ENCODE measurements around the gene CFLAR. TPM values are rescaled to one million over a fixed set of nuclear protein-coding genes. Genes with fewer than 3 reads are reported as not detected.

Gene CFLAR
- total and polyA plus RNA-seq, 9 of the 15 experiments (the other 6 are each of a cell fraction or from before 2014, with no cell fraction given), result 27.5 to 102 (median 54.0) TPM

DNA sequence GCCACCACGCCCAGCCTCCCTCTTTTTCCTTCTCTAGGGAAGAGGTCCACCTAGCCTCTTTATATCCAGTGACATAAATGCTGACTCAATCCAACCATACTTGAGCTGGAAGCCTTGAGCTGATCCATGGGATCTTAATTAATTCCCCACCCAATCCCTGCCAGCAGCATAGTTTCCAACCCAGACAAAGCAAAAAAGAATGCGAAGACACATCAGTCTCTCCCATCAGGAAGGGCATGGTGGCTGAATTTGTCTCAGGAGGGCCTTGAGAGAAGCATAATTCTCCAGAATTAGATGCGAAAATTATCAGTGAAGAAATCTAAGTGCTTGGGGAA, 89.5 kb downstream of the CFLAR start (continued):
- TF ChIP-seq, protein P1, sequence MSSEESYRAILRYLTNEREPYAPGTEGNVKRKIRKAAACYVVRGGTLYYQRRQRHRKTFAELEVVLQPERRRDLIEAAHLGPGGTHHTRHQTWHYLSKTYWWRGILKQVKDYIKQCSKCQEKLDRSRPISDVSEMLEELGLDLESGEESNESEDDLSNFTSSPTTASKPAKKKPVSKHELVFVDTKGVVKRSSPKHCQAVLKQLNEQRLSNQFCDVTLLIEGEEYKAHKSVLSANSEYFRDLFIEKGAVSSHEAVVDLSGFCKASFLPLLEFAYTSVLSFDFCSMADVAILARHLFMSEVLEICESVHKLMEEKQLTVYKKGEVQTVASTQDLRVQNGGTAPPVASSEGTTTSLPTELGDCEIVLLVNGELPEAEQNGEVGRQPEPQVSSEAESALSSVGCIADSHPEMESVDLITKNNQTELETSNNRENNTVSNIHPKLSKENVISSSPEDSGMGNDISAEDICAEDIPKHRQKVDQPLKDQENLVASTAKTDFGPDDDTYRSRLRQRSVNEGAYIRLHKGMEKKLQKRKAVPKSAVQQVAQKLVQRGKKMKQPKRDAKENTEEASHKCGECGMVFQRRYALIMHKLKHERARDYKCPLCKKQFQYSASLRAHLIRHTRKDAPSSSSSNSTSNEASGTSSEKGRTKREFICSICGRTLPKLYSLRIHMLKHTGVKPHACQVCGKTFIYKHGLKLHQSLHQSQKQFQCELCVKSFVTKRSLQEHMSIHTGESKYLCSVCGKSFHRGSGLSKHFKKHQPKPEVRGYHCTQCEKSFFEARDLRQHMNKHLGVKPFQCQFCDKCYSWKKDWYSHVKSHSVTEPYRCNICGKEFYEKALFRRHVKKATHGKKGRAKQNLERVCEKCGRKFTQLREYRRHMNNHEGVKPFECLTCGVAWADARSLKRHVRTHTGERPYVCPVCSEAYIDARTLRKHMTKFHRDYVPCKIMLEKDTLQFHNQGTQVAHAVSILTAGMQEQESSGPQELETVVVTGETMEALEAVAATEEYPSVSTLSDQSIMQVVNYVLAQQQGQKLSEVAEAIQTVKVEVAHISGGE (CRISPR knock-in tag; IDR thresholded peaks at IDR 0.05), result no peak
- TF ChIP-seq KLF13 (tag; IDR thresholded peaks at IDR 0.05; ENCODE audit: borderline replicate concordance, low read depth) (no peak), HMGN3 (IDR thresholded peaks at IDR 0.05; ENCODE audit: borderline replicate concordance, extremely low read depth, insufficient read length, low read depth, low read length) (no peak), PRMT5 (CRISPR knock-in tag; IDR thresholded peaks at IDR 0.05) (no peak), PHB (CRISPR knock-in tag; IDR thresholded peaks at IDR 0.05) (no peak), MYC (IDR thresholded peaks at IDR 0.05; ENCODE audit: low read depth, low read length) (no peak), MYC (CRISPR knock-in tag; IDR thresholded peaks at IDR 0.05; ENCODE audit: borderline replicate concordance, low read depth) (no peak), RNF2 (IDR thresholded peaks at IDR 0.05) (no peak), IRF9 (tag; IDR thresholded peaks at IDR 0.05) (no peak), RCOR1 (IDR thresholded peaks at IDR 0.05; ENCODE audit: borderline replicate concordance in 1 of 2, low read depth in 2 of 2, low read length in 2 of 2) (no peak)
- TF ChIP-seq, protein P2, sequence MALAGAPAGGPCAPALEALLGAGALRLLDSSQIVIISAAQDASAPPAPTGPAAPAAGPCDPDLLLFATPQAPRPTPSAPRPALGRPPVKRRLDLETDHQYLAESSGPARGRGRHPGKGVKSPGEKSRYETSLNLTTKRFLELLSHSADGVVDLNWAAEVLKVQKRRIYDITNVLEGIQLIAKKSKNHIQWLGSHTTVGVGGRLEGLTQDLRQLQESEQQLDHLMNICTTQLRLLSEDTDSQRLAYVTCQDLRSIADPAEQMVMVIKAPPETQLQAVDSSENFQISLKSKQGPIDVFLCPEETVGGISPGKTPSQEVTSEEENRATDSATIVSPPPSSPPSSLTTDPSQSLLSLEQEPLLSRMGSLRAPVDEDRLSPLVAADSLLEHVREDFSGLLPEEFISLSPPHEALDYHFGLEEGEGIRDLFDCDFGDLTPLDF (CRISPR knock-in tag; IDR thresholded peaks at IDR 0.05), result no peak
- TF ChIP-seq, protein P3, sequence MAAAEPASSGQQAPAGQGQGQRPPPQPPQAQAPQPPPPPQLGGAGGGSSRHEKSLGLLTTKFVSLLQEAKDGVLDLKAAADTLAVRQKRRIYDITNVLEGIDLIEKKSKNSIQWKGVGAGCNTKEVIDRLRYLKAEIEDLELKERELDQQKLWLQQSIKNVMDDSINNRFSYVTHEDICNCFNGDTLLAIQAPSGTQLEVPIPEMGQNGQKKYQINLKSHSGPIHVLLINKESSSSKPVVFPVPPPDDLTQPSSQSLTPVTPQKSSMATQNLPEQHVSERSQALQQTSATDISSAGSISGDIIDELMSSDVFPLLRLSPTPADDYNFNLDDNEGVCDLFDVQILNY (CRISPR knock-in tag; IDR thresholded peaks at IDR 0.05), result no peak

Data from K562 (cell line).